HepG2 (cell line): ENCODE data around the gene CH25H. TPM values are rescaled to one million over a fixed set of nuclear protein-coding genes. Genes with fewer than 3 reads are reported as not detected.
A peak's percentile ranks its signal among the peaks of the same experiment; 100 is the strongest.

ENCODE experiments used
- ARNTL ChIP-seq: sonication (generic); formaldehyde crosslinking; IDR thresholded peaks from 2 replicates; pipeline ENCODE4 v1.4.0; 2020; ENCODE audit warnings: mild to moderate bottlenecking, missing genetic modification reagents
- BCL6 ChIP-seq: IDR thresholded peaks from 2 replicates; pipeline ENCODE4 v1.6.1; 2016; ENCODE audit warnings: missing genetic modification reagents, missing compliant biosample characterization
- DPF2 ChIP-seq: sonication (generic); formaldehyde crosslinking; IDR thresholded peaks from 2 replicates; pipeline ENCODE4 v1.4.0; 2020; ENCODE audit warnings: mild to moderate bottlenecking, low read depth, missing genetic modification reagents, borderline replicate concordance
- FOXK1 ChIP-seq: sonication (generic); formaldehyde crosslinking; IDR thresholded peaks from 2 replicates; pipeline ENCODE4 v1.4.0; 2020; ENCODE audit warnings: low read depth, missing genetic modification reagents, borderline replicate concordance
- HIVEP1 ChIP-seq: sonication (generic); formaldehyde crosslinking; IDR thresholded peaks from 2 replicates; pipeline ENCODE4 v1.4.0; 2020; ENCODE audit warnings: mild to moderate bottlenecking, missing genetic modification reagents
- KAT2B ChIP-seq: fragments of 150-350 bp; IDR thresholded peaks from 2 replicates; pipeline ENCODE4 v1.6.1; 2014; ENCODE audit warnings: low read depth, low read length, borderline replicate concordance
- PCBP1 ChIP-seq: fragments of 200-400 bp; formaldehyde crosslinking; IDR thresholded peaks from 2 replicates; pipeline ENCODE4 v1.6.1; 2017; ENCODE audit warnings: mild to moderate bottlenecking, low read depth, low read length, borderline replicate concordance
- PHF20 ChIP-seq: sonication (generic); formaldehyde crosslinking; IDR thresholded peaks from 2 replicates; pipeline ENCODE4 v1.5.0; 2020; ENCODE audit warnings: mild to moderate bottlenecking, missing genetic modification reagents
- SAP130 ChIP-seq: IDR thresholded peaks from 2 replicates; pipeline ENCODE4 v1.6.1; 2016; ENCODE audit warnings: low read depth
- SP5 ChIP-seq: IDR thresholded peaks from 2 replicates; pipeline ENCODE4 v1.6.1; 2016; ENCODE audit warnings: low read depth, borderline replicate concordance
- TBL1XR1 ChIP-seq: fragments of 150-350 bp; IDR thresholded peaks from 2 replicates; pipeline ENCODE4 v1.6.1; 2014; ENCODE audit warnings: borderline replicate concordance, low read length; ENCODE audit not compliant: partially characterized antibody
- ZNF296 ChIP-seq: sonication (generic); formaldehyde crosslinking; conservative IDR thresholded peaks from 2 replicates; pipeline ENCODE4 v1.5.0; 2020; ENCODE audit warnings: mild to moderate bottlenecking, missing genetic modification reagents
- ZNF383 ChIP-seq: sonication (generic); formaldehyde crosslinking; IDR thresholded peaks from 2 replicates; pipeline ENCODE4 v1.4.0; 2020; ENCODE audit warnings: missing genetic modification reagents, mild to moderate bottlenecking, borderline replicate concordance
- ZNF678 ChIP-seq: sonication (generic); formaldehyde crosslinking; IDR thresholded peaks from 2 replicates; pipeline ENCODE4 v1.4.0; 2020; ENCODE audit warnings: mild to moderate bottlenecking, missing genetic modification reagents
- polyA plus RNA-seq, 8 experiments: library from polyadenylated mRNA; depleted of rRNA in 3 of 8; stranded (reverse) in 7 of 8; unstranded in 1 of 8; fragments of >200 nt; fragmentation: Illumina TruSeq in 4 of 8; extraction: Trizol in 4 of 8; gene quantifications; 2 replicates each; pipeline versions ENCODE4 v1.2.1 to v1.2.3, GENCODE V29; 2011 to 2016; ENCODE audit warnings: low read depth in 4 of 8, missing spikeins in 1 of 8, mixed read lengths in 1 of 8; ENCODE audit not compliant: insufficient read depth in 1 of 8
- total RNA-seq, 5 experiments: library from RNA; depleted of rRNA; stranded (reverse); fragments of >200 nt; fragmentation: Illumina TruSeq; extraction: Trizol; gene quantifications; 2 replicates each; pipeline ENCODE4 v1.2.3, GENCODE V29; 2016; ENCODE audit warnings: low read depth in 1 of 5
- TF ChIP-seq, protein P1 (sequence below): sonication (generic); formaldehyde crosslinking; IDR thresholded peaks from 2 replicates; pipeline ENCODE4 v1.8.1; 2023; ENCODE audit warnings: mild to moderate bottlenecking, missing genetic modification reagents, borderline replicate concordance
- TF ChIP-seq, protein P2 (sequence below), 2 experiments: IDR thresholded peaks; 2 replicates each; pipeline ENCODE4 v1.6.1; 2011 to 2012; ENCODE audit warnings: low read length in 2 of 2, borderline replicate concordance in 1 of 2, low read depth in 1 of 2, mild to moderate bottlenecking in 1 of 2, moderate library complexity in 1 of 2
- TF ChIP-seq, protein P3 (sequence below): sonication (generic); formaldehyde crosslinking; IDR thresholded peaks from 2 replicates; pipeline ENCODE4 v1.4.0; 2020; ENCODE audit warnings: mild to moderate bottlenecking, missing genetic modification reagents
- TF ChIP-seq, protein P4 (sequence below): sonication (generic); formaldehyde crosslinking; IDR thresholded peaks from 2 replicates; pipeline ENCODE4 v1.5.0; 2020; ENCODE audit warnings: missing genetic modification reagents, mild to moderate bottlenecking, borderline replicate concordance
- TF ChIP-seq, protein P5 (sequence below): IDR thresholded peaks from 2 replicates; pipeline ENCODE4 v1.6.1; 2016

The CH25H gene
- total and polyA plus RNA-seq, 2 of the 13 experiments (the other 11 are each of a cell fraction or from before 2014, with no cell fraction given), result not detected

DNA sequence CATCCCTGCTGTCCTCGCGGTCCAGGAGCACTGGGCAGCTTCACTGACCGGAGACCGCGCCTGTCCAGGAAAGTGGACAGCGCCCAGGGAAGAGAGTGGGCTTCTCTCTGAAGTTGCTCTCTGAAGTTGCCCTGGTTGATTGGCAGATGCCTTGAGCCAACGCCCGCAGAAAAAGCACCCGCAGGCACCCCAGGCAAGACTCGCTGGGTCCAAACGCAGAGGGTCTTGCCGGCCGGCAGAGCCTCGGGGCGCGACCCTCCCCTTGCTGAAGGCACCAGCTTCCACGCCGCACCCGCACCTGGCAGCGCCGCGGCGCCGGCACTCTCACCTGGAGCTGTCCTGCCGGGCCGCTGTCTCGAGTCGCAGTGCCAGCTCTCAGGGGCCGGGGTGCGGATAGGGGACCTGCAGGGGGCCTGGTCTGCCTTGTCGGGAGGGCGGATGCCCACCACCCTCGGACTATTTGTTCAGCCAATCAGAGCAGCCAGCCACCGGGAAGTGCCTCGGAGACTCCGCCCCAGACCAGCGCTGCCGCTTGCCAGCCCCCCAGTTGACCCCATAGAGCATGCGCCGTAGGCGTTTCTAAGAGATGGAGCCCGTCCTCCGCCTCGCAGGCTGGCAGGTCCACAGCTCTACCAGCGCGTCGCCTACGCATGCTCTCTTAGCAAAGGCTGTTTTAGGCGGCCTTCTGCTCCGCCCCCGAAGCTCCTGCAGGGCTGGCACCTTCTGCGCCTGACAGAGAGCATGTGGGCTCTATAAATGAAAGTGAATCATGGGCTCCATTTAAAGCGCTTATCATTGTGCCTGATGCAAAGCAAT lies 44.5 kb upstream of the CH25H start, which contains the start of gene LIPA (continued):
- TF ChIP-seq, protein P1, sequence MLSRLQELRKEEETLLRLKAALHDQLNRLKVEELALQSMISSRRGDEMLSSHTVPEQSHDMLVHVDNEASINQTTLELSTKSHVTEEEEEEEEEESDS (CRISPR knock-in tag), result no peak
- peak; percentile 93 for TF ChIP-seq ZNF296 (CRISPR knock-in tag)
- TF ChIP-seq, protein P2, sequence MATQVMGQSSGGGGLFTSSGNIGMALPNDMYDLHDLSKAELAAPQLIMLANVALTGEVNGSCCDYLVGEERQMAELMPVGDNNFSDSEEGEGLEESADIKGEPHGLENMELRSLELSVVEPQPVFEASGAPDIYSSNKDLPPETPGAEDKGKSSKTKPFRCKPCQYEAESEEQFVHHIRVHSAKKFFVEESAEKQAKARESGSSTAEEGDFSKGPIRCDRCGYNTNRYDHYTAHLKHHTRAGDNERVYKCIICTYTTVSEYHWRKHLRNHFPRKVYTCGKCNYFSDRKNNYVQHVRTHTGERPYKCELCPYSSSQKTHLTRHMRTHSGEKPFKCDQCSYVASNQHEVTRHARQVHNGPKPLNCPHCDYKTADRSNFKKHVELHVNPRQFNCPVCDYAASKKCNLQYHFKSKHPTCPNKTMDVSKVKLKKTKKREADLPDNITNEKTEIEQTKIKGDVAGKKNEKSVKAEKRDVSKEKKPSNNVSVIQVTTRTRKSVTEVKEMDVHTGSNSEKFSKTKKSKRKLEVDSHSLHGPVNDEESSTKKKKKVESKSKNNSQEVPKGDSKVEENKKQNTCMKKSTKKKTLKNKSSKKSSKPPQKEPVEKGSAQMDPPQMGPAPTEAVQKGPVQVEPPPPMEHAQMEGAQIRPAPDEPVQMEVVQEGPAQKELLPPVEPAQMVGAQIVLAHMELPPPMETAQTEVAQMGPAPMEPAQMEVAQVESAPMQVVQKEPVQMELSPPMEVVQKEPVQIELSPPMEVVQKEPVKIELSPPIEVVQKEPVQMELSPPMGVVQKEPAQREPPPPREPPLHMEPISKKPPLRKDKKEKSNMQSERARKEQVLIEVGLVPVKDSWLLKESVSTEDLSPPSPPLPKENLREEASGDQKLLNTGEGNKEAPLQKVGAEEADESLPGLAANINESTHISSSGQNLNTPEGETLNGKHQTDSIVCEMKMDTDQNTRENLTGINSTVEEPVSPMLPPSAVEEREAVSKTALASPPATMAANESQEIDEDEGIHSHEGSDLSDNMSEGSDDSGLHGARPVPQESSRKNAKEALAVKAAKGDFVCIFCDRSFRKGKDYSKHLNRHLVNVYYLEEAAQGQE (IDR thresholded peaks at IDR 0.05; ENCODE audit: borderline replicate concordance in 1 of 2, low read depth in 1 of 2, low read length in 2 of 2), result peak in 1 of 2 experiments; percentile 81; a peak in 2 of 4 replicates
- TF ChIP-seq ARNTL (CRISPR knock-in tag), result no peak
- TF ChIP-seq HIVEP1 (CRISPR knock-in tag), result no peak
- TF ChIP-seq SP5 (CRISPR knock-in tag), result peak; percentile 59; the same call in 1 of the 2 replicates
- TF ChIP-seq DPF2 (CRISPR knock-in tag), result no peak
- no peak; the same call in 1 of the 2 replicates for TF ChIP-seq PHF20 (CRISPR knock-in tag)
- no peak for TF ChIP-seq FOXK1 (CRISPR knock-in tag)
- TF ChIP-seq, protein P3, sequence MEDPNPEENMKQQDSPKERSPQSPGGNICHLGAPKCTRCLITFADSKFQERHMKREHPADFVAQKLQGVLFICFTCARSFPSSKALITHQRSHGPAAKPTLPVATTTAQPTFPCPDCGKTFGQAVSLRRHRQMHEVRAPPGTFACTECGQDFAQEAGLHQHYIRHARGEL (CRISPR knock-in tag), result no peak
- TF ChIP-seq, protein P4, sequence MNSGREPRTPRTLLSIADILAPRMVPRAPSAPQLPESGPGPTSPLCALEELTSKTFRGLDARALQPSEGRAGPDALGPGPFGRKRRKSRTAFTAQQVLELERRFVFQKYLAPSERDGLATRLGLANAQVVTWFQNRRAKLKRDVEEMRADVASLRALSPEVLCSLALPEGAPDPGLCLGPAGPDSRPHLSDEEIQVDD, result 0 out of 2 replicates have a peak, but pooled peaks have one; percentile 7
- no peak for TF ChIP-seq BCL6 (CRISPR knock-in tag)
- no peak for TF ChIP-seq ZNF383 (CRISPR knock-in tag)
- peak; percentile 65 for TF ChIP-seq SAP130 (CRISPR knock-in tag)
- TF ChIP-seq, protein P5, sequence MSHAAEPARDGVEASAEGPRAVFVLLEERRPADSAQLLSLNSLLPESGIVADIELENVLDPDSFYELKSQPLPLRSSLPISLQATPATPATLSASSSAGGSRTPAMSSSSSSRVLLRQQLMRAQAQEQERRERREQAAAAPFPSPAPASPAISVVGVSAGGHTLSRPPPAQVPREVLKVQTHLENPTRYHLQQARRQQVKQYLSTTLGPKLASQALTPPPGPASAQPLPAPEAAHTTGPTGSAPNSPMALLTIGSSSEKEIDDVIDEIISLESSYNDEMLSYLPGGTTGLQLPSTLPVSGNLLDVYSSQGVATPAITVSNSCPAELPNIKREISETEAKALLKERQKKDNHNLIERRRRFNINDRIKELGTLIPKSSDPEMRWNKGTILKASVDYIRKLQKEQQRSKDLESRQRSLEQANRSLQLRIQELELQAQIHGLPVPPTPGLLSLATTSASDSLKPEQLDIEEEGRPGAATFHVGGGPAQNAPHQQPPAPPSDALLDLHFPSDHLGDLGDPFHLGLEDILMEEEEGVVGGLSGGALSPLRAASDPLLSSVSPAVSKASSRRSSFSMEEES (CRISPR knock-in tag), result no peak
- no peak for TF ChIP-seq ZNF678 (CRISPR knock-in tag)
- TF ChIP-seq PCBP1, result no peak
- TF ChIP-seq TBL1XR1, result no peak
- no peak for TF ChIP-seq KAT2B
